SJCRH30 (cell line): ENCODE results near the gene HLA-DPA1. TPM values are rescaled to one million over a fixed set of nuclear protein-coding genes. Genes with fewer than 3 reads are reported as not detected.

Source experiments
- DNase-seq, 2 experiments: peaks; one replicate each; pipeline ENCODE4 v3.0.0-alpha.2; 2015 to 2020
- H3K27ac ChIP-seq: fragments of 250-450 bp; sonication (Bioruptor Pico); 2 replicates; pipeline ENCODE4 v1.5.1; 2020; ENCODE audit warnings: mild to moderate bottlenecking, moderate library complexity
- H3K27me3 ChIP-seq: fragments of 250-450 bp; sonication (Bioruptor Pico); 2 replicates; pipeline ENCODE4 v1.5.1; 2020; ENCODE audit warnings: mild to moderate bottlenecking, moderate library complexity
- H3K36me3 ChIP-seq: fragments of 250-450 bp; sonication (Bioruptor Pico); 2 replicates; pipeline ENCODE4 v1.5.1; 2020; ENCODE audit warnings: mild to moderate bottlenecking, moderate library complexity
- H3K4me1 ChIP-seq: fragments of 250-450 bp; sonication (Bioruptor Pico); 2 replicates; pipeline ENCODE4 v1.5.1; 2020; ENCODE audit warnings: mild to moderate bottlenecking, moderate library complexity
- H3K4me3 ChIP-seq: fragments of 250-450 bp; sonication (Bioruptor Pico); 2 replicates; pipeline ENCODE4 v1.5.1; 2020; ENCODE audit warnings: mild to moderate bottlenecking, moderate library complexity
- H3K9me3 ChIP-seq: fragments of 250-450 bp; sonication (Bioruptor Pico); replicated peaks from 2 replicates; pipeline ENCODE4 v1.5.1; 2020; ENCODE audit warnings: mild to moderate bottlenecking, moderate library complexity
- total RNA-seq: library from RNA; depleted of rRNA; stranded (reverse); fragments of >200 nt; shearing (Covaris generic); gene quantifications from 2 replicates; pipeline ENCODE4 v1.2.3, GENCODE V29; 2014; rRNA removed

HLA-DPA1 gene
- total RNA-seq, result not detected in 2 replicates

- H3K36me3 ChIP-seq, result no peaks in the 10 kb centered on the region
- H3K27ac ChIP-seq, result no peak within 1 kb of the TSS
- DNase-seq, result no peak
- no peaks in the 10 kb centered on the region for H3K4me1 ChIP-seq
- no peaks in the 10 kb centered on the region; the same call in none of the 2 replicates for H3K27me3 ChIP-seq
- H3K9me3 ChIP-seq, result no peaks in the 10 kb centered on the region
- no peak within 1 kb of the TSS for H3K4me3 ChIP-seq
These were observed at the start of gene HLA-DPA1 for GRCh38 chr6:33073431-33073871. TSS of gene HLA-DPA1 (minus strand) at chr6:33073649.

GRCh38 chr6:33123181-33123580 lies 49.7 kb upstream of the HLA-DPA1 start:
- no peaks in the 10 kb centered on the region for H3K36me3 ChIP-seq
- no peak overlapping the region for H3K4me3 ChIP-seq
- peaks cover 4% of the 10 kb centered on the region; the same call in 1 of the 2 replicates for H3K27me3 ChIP-seq
- no peak overlapping the region for H3K27ac ChIP-seq
- no peaks in the 10 kb centered on the region for H3K4me1 ChIP-seq
- no peak for DNase-seq
- H3K9me3 ChIP-seq, result 0 out of 2 replicates have a peak, but pooled peaks cover 3% of the 10 kb centered on the region

GRCh38 chr6:33120001-33120400 lies 46.6 kb upstream of the HLA-DPA1 start:
- Histone ChIP-seq H3K9me3 (0 out of 2 replicates have a peak, but pooled peaks cover 3% of the 10 kb centered on the region), H3K4me1 (no peaks in the 10 kb centered on the region), H3K27me3 (peaks cover 8% of the 10 kb centered on the region; the same call in 1 of the 2 replicates), H3K36me3 (no peaks in the 10 kb centered on the region), H3K27ac (no peak overlapping the region), H3K4me3 (no peak overlapping the region)
- no peak for DNase-seq

- H3K9me3 ChIP-seq, result 0 out of 2 replicates have a peak, but pooled peaks cover 3% of the 10 kb centered on the region
- DNase-seq, result peak in 1 of 2 experiments; percentile 74
- H3K27me3 ChIP-seq, result peaks cover 8% of the 10 kb centered on the region; the same call in 1 of the 2 replicates
- H3K4me3 ChIP-seq, result no peak overlapping the region
- H3K36me3 ChIP-seq, result no peaks in the 10 kb centered on the region
- no peak overlapping the region for H3K27ac ChIP-seq
- H3K4me1 ChIP-seq, result no peaks in the 10 kb centered on the region
These were observed 45.2 kb upstream of the HLA-DPA1 start for GRCh38 chr6:33118525-33119123.

- H3K9me3 ChIP-seq, result no peaks in the 10 kb centered on the region
- no peak overlapping the region for H3K4me3 ChIP-seq
- H3K27me3 ChIP-seq, result peaks cover 8% of the 10 kb centered on the region; the same call in 1 of the 2 replicates
These were observed 44.4 kb upstream of the HLA-DPA1 start for GRCh38 chr6:33117811-33118277.

GRCh38 chr6:33116841-33117711 lies 43.6 kb upstream of the HLA-DPA1 start:
- DNase-seq, result no peak
- peaks cover 8% of the 10 kb centered on the region; the same call in 1 of the 2 replicates for H3K27me3 ChIP-seq

More at GRCh38 chr6:33117811-33118277, 44.4 kb upstream of the HLA-DPA1 start:
- no peaks in the 10 kb centered on the region for H3K36me3 ChIP-seq
- no peak for DNase-seq
- H3K4me1 ChIP-seq, result no peaks in the 10 kb centered on the region
- no peak overlapping the region for H3K27ac ChIP-seq

GRCh38 chr6:33116417-33116816 lies 43.0 kb upstream of the HLA-DPA1 start:
- Histone ChIP-seq H3K9me3 (no peaks in the 10 kb centered on the region), H3K4me3 (no peak overlapping the region), H3K36me3 (no peaks in the 10 kb centered on the region), H3K27me3 (peaks cover 8% of the 10 kb centered on the region; the same call in 1 of the 2 replicates), H3K27ac (no peak overlapping the region), H3K4me1 (no peaks in the 10 kb centered on the region)
- DNase-seq, result no peak

More at GRCh38 chr6:33116841-33117711, 43.6 kb upstream of the HLA-DPA1 start:
- Histone ChIP-seq H3K4me3 (no peak overlapping the region), H3K27ac (no peak overlapping the region), H3K9me3 (no peaks in the 10 kb centered on the region), H3K36me3 (no peaks in the 10 kb centered on the region), H3K4me1 (no peaks in the 10 kb centered on the region)

- no peak for DNase-seq
- no peaks in the 10 kb centered on the region for H3K4me1 ChIP-seq
- peaks cover 4% of the 10 kb centered on the region; the same call in 1 of the 2 replicates for H3K27me3 ChIP-seq
- no peaks in the 10 kb centered on the region for H3K9me3 ChIP-seq
- no peaks in the 10 kb centered on the region for H3K36me3 ChIP-seq
- H3K27ac ChIP-seq, result no peak overlapping the region
- no peak overlapping the region for H3K4me3 ChIP-seq
These were observed 41.0 kb upstream of the HLA-DPA1 start for GRCh38 chr6:33114406-33114805.

GRCh38 chr6:33113755-33114154 lies 40.3 kb upstream of the HLA-DPA1 start:
- no peak for DNase-seq
- Histone ChIP-seq H3K4me1 (no peaks in the 10 kb centered on the region), H3K36me3 (no peaks in the 10 kb centered on the region), H3K9me3 (no peaks in the 10 kb centered on the region), H3K4me3 (no peak overlapping the region), H3K27me3 (peaks cover 4% of the 10 kb centered on the region; the same call in 1 of the 2 replicates), H3K27ac (no peak overlapping the region)

GRCh38 chr6:33112148-33112547 lies 38.7 kb upstream of the HLA-DPA1 start:
- peaks cover 4% of the 10 kb centered on the region; the same call in 1 of the 2 replicates for H3K27me3 ChIP-seq
- no peak overlapping the region for H3K4me3 ChIP-seq
- no peak overlapping the region for H3K27ac ChIP-seq
- no peaks in the 10 kb centered on the region for H3K4me1 ChIP-seq
- no peaks in the 10 kb centered on the region for H3K9me3 ChIP-seq
- no peaks in the 10 kb centered on the region for H3K36me3 ChIP-seq
- DNase-seq, result peak in 1 of 2 experiments; percentile 41

GRCh38 chr6:33108307-33108706 lies 34.9 kb upstream of the HLA-DPA1 start:
- H3K9me3 ChIP-seq, result no peaks in the 10 kb centered on the region
- DNase-seq, result no peak
- no peak overlapping the region for H3K4me3 ChIP-seq
- H3K27ac ChIP-seq, result no peak overlapping the region
- H3K36me3 ChIP-seq, result no peaks in the 10 kb centered on the region
- H3K4me1 ChIP-seq, result no peaks in the 10 kb centered on the region
- no peaks in the 10 kb centered on the region for H3K27me3 ChIP-seq

GRCh38 chr6:33107641-33108040 lies 34.2 kb upstream of the HLA-DPA1 start:
- Histone ChIP-seq H3K9me3 (no peaks in the 10 kb centered on the region), H3K36me3 (no peaks in the 10 kb centered on the region), H3K27me3 (no peaks in the 10 kb centered on the region), H3K4me1 (no peaks in the 10 kb centered on the region), H3K27ac (no peak overlapping the region), H3K4me3 (no peak overlapping the region)
- DNase-seq, result no peak

- Histone ChIP-seq H3K27ac (no peak overlapping the region), H3K4me3 (no peak overlapping the region), H3K36me3 (no peaks in the 10 kb centered on the region), H3K9me3 (peaks cover 4% of the 10 kb centered on the region; the same call in 1 of the 2 replicates), H3K4me1 (no peaks in the 10 kb centered on the region), H3K27me3 (no peaks in the 10 kb centered on the region)
- no peak for DNase-seq
These were observed 32.7 kb upstream of the HLA-DPA1 start for GRCh38 chr6:33105916-33106871.

- Histone ChIP-seq H3K4me1 (no peaks in the 10 kb centered on the region), H3K27me3 (no peaks in the 10 kb centered on the region), H3K27ac (no peak overlapping the region), H3K4me3 (no peak overlapping the region), H3K9me3 (peaks cover 4% of the 10 kb centered on the region; the same call in 1 of the 2 replicates), H3K36me3 (no peaks in the 10 kb centered on the region)
- no peak for DNase-seq
These were observed 31.9 kb upstream of the HLA-DPA1 start for GRCh38 chr6:33105386-33105785.
